Right lobe of liver (tissue), 6 donors: ENCODE measurements around the gene RPLP2. TPM values are rescaled to one million over a fixed set of nuclear protein-coding genes. Genes with fewer than 3 reads are reported as not detected.

Experiments
- ATAC-seq, 4 donors: fragments of 200-7000 bp; cut with Tn5 transposase; one replicate each; pipeline ENCODE4 v1.9.1; 2020; ENCODE audit warnings: mild to moderate bottlenecking in 4 of 4, moderate library complexity in 4 of 4
- DNase-seq, 3 donors: peaks; one replicate each; pipeline ENCODE4 v3.0.0-alpha.2; 2020
- H3K27ac ChIP-seq, 3 donors: fragments of 200-600 bp; one replicate each; pipeline ENCODE4 v1.8.0; 2022
- H3K27me3 ChIP-seq, 2 donors: fragments of 200-600 bp; one replicate each; pipeline ENCODE4 v1.8.0; 2022
- H3K36me3 ChIP-seq, 4 donors: fragments of 200-600 bp; sonication (generic) in 1 of 4; one replicate each; pipeline versions ENCODE4 v1.5.1 to v1.8.0; 2017 to 2022; ENCODE audit warnings: control low read depth in 1 of 4
- H3K4me1 ChIP-seq, 4 donors: fragments of 200-600 bp; sonication (generic) in 1 of 4; one replicate each; pipeline versions ENCODE4 v1.5.1 to v1.8.0; 2017 to 2022; ENCODE audit warnings: control low read depth in 1 of 4
- H3K4me3 ChIP-seq, 3 donors: fragments of 200-600 bp; one replicate each; pipeline ENCODE4 v1.8.0; 2022
- H3K9me3 ChIP-seq, 4 donors: fragments of 200-600 bp; sonication (generic) in 1 of 4; one replicate each; pipeline versions ENCODE4 v1.5.1 to v1.8.0; 2017 to 2022; ENCODE audit warnings: control low read depth in 1 of 4
- POLR2A ChIP-seq: fragments of 450-650 bp; IDR thresholded peaks from one replicate; pipeline ENCODE4 v1.6.1; 2017; ENCODE audit warnings: antibody characterized with exemption, mild to moderate bottlenecking
- WGBS: methylation state at CpG from one replicate; pipeline ENCODE4 v1.1.6; 2018; ENCODE audit warnings: low coverage, low lambda C conversion rate; ENCODE audit not compliant: insufficient coverage; ENCODE audit errors: missing lambda C conversion rate; 5-methylcytosine and 5-hydroxymethylcytosine counted together
- intact Hi-C, 2 donors: fragments of 100-400 bp; cut with DNase I; formaldehyde crosslinking; loops; one replicate each; pipeline versions ENCODE4 v1.11.2 to v1.14.1; 2022
- total RNA-seq, 6 experiments: library from RNA; depleted of rRNA in 2 of 6; stranded (reverse); fragments of >200 nt in 2 of 6; fragmentation: NEBNext Ultra II Directional in 3 of 6; extraction: Animal tissue kit (Norgen Biotek cat#: 25700) in 3 of 6; gene quantifications; one replicate each; pipeline versions ENCODE4 v1.1.0 to v1.2.4, GENCODE V29; 2016 to 2023
- TF ChIP-seq, protein P1 (sequence below), 4 donors: fragments of 200-600 bp in 3 of 4; fragments of 450-650 bp in 1 of 4; IDR thresholded peaks; one replicate each; pipeline versions ENCODE4 v1.5.1 to v1.8.0; 2016 to 2022; ENCODE audit warnings: antibody characterized with exemption in 4 of 4, mild to moderate bottlenecking in 2 of 4
- donor health status: DM: no; HTN: yes; CAD: no.
- donor health status: DM: no; HTN: no; CAD: no.
- donor health status: DM: no; HTN: no; CAD: no.
- donor health status: DM: no; HTN: yes; CAD: no.
- donor health status: DM: no; HTN: yes; CAD: no.

RPLP2 gene
- total RNA-seq, 6 experiments from 2014 or later = 212 to 574 (median 457) TPM

DNA sequence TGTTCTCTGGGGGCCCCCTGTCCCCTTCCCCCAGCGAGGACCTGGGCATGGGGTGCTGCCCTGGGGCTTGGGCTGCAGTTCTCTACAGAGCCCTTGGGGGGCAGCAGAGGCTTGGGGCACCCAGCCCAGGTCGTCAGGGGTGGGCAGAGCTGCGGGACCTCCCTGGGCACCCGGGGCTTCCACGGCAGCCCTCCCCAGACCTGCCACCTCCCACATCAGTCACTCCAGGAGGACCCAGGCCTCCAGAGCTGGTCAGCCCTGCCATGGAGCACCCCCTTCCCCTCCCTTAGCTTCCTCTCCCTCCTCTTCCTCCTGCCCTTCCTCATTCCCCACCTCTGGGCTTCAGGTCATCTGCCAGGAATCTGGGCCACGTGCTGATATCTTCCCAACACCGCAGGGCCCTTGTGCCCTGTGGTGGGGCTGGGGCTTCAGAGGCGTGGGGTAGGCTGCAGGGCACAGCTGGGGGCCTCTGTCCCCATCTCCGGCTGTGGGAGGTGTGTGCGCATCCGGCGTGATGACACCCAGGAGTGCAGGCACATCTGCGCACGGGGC, 38.7 kb downstream of the RPLP2 start:
- Histone ChIP-seq H3K4me1 (peaks cover 0 to 21% (median 0%) of the 10 kb centered on the region in 4 donors), H3K9me3 (no peaks in the 10 kb centered on the region), H3K27me3 (peaks cover 0 to 5% of the 10 kb centered on the region in 2 donors), H3K4me3 (no peak overlapping the region), H3K36me3 (no peaks in the 10 kb centered on the region), H3K27ac (no peak overlapping the region)
- ATAC-seq (peak; percentile 5 to 52 (median 20)), DNase-seq (no peak)
- intact Hi-C loops = loop anchor here in 1 of 2 donors (5.0 kb wide), 1 partner anchor 204 kb away; no protein-coding TSS in a partner anchor
- 31% methylated on average over 3 of the region's 14 CpGs for WGBS
- no peak for TF ChIP-seq POLR2A
- TF ChIP-seq, protein P1, sequence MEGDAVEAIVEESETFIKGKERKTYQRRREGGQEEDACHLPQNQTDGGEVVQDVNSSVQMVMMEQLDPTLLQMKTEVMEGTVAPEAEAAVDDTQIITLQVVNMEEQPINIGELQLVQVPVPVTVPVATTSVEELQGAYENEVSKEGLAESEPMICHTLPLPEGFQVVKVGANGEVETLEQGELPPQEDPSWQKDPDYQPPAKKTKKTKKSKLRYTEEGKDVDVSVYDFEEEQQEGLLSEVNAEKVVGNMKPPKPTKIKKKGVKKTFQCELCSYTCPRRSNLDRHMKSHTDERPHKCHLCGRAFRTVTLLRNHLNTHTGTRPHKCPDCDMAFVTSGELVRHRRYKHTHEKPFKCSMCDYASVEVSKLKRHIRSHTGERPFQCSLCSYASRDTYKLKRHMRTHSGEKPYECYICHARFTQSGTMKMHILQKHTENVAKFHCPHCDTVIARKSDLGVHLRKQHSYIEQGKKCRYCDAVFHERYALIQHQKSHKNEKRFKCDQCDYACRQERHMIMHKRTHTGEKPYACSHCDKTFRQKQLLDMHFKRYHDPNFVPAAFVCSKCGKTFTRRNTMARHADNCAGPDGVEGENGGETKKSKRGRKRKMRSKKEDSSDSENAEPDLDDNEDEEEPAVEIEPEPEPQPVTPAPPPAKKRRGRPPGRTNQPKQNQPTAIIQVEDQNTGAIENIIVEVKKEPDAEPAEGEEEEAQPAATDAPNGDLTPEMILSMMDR (IDR thresholded peaks at IDR 0.05) = peak; percentile 74 to 90 (median 86)

DNA sequence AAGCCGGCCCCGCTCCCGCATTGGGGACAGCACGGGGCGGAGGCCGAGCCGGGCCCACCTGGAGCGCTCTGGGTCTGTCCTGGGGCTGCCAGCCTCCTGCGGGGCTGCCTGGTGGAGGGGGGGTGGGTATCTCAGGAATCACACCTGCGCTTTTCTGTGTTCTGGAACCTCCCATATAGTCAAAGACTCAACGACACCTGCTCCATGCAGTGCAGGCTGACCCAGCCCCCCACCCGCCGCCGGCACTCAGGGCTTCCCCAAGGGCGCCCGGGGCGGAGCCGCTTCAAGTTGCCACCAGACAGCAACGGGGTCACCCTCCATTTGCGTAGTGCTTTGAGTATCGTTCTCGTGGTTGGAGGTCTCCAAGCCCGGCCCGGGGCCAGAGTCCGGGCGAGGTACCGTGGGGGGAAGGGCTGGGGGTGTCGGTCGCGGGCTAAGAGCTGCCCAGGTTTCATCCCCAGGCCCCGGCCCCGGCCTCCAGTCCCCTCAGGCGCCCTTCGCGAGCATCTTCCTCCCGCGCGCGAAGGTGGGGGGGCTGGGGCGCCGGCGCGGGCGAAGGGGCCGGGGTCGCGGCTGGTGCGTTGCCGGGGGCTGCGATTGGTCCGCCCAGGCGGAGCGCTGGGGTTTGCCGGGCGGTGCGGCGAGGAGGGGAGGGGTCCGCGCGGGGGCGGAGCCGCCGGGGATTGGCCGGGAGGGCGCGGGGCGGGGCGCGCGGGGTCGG, 39.5 kb downstream of the RPLP2 start:
- intact Hi-C loops = loop anchor here in 1 of 2 donors (5.0 kb wide), 1 partner anchor 203 kb away; no protein-coding TSS in a partner anchor
- TF ChIP-seq POLR2A = no peak
- TF ChIP-seq, protein P1 (IDR thresholded peaks at IDR 0.05) = no peak
- DNase-seq = no peak
- H3K27ac ChIP-seq = no peak overlapping the region
- WGBS = 15% methylated on average over 4 of the region's 71 CpGs
- no peaks in the 10 kb centered on the region for H3K9me3 ChIP-seq
- peaks cover 0 to 5% of the 10 kb centered on the region in 2 donors for H3K27me3 ChIP-seq
- peaks cover 0 to 13% (median 0%) of the 10 kb centered on the region in 4 donors for H3K4me1 ChIP-seq
- ATAC-seq = no peak
- peak overlapping the region in 1 of 3 donors; percentile 19 for H3K4me3 ChIP-seq
- no peaks in the 10 kb centered on the region for H3K36me3 ChIP-seq

DNA sequence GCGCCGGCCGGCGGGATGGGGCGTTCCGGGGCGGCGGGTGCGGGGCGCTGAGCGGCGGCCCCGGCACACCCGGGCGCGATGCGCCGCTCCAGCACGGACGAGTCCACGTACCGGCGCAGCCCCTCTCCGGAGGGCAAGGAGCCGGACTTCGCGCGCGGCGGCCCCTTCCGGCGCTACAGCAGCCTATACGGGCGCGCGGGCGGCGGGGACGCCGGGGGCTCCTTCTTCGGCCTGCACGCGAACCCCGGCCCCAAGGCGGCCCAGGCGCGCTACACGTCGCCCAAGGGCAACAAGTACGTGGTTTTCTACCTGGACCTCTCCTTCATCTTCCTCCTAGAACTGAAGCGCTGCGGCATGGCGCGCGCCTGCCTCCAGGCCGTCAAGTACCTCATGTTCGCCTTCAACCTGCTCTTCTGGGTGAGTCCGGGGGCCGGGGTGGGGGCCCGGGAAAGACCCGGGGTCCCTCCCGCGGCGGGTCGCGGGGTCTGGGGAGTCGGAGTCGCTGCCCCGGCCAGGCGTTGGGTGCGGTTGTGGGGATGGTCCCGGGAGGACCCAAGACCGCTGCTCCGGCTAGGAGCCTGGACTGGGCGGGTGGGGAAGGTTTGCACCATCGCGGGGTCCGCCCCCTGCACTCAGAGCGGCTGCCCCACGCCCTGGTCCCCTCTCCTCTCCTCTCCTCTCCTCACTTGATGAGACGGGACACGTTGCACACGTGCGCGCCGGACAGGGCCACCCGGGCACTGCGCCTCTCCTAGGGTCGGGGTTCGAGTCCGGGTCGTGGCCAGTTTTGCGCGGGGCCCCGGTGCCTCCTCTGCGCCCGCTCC, 40.4 kb downstream of the RPLP2 start:
- TF ChIP-seq POLR2A = no peak
- TF ChIP-seq, protein P1 (IDR thresholded peaks at IDR 0.05) = no peak
- DNase-seq (no peak), ATAC-seq (no peak)
- no peak overlapping the region for H3K4me3 ChIP-seq
- peaks cover 0 to 11% (median 0%) of the 10 kb centered on the region in 4 donors for H3K4me1 ChIP-seq
- no peaks in the 10 kb centered on the region for H3K9me3 ChIP-seq
- WGBS = 87% methylated on average over 3 of the region's 97 CpGs
- intact Hi-C loops = loop anchor here (5.0 to 10.0 kb wide), 2 partner anchors 202 to 205 kb away; no protein-coding TSS in a partner anchor
- H3K36me3 ChIP-seq = no peaks in the 10 kb centered on the region
- no peak overlapping the region for H3K27ac ChIP-seq
- H3K27me3 ChIP-seq = peaks cover 0 to 5% of the 10 kb centered on the region in 2 donors
